LNCaP clone FGC (cell line): ENCODE measurements around the gene CGB2.

Experiments
- DNase-seq: peaks from one replicate; pipeline ENCODE4 v3.0.0-alpha.2; 2011; ENCODE audit warnings: low read depth
- H3K4me3 ChIP-seq: 2 replicates; pipeline ENCODE4 v1.5.1; 2011; ENCODE audit warnings: mild to moderate bottlenecking, low read depth, low read length, control low read depth
- TF ChIP-seq, protein P1 (sequence below): IDR thresholded peaks from 2 replicates; pipeline ENCODE4 v1.5.1; 2012; ENCODE audit warnings: mild to moderate bottlenecking; ENCODE audit not compliant: control insufficient read depth, insufficient read depth; ENCODE audit errors: extremely low read depth

CGB2 gene

DNA sequence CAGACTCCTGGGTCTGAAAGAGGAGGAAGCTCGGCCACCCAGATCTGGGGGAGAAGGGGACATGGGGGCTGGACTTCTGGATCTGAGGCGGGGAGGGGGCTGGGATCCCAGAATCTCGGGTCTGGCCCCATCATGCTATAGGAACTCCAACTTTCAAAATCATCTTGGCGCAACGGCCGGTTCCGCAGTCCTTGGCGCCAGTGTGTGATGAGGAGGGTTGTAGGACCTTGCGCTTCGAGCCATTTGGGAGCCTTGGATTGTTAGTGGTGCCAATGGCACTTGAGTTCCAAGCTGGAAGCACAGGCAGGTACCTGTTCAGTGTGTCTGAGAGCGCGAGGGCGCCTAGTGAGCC, 37.7 kb upstream of the CGB2 start:
- TF ChIP-seq, protein P1, sequence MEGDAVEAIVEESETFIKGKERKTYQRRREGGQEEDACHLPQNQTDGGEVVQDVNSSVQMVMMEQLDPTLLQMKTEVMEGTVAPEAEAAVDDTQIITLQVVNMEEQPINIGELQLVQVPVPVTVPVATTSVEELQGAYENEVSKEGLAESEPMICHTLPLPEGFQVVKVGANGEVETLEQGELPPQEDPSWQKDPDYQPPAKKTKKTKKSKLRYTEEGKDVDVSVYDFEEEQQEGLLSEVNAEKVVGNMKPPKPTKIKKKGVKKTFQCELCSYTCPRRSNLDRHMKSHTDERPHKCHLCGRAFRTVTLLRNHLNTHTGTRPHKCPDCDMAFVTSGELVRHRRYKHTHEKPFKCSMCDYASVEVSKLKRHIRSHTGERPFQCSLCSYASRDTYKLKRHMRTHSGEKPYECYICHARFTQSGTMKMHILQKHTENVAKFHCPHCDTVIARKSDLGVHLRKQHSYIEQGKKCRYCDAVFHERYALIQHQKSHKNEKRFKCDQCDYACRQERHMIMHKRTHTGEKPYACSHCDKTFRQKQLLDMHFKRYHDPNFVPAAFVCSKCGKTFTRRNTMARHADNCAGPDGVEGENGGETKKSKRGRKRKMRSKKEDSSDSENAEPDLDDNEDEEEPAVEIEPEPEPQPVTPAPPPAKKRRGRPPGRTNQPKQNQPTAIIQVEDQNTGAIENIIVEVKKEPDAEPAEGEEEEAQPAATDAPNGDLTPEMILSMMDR = no peak
- no peak for DNase-seq

DNA sequence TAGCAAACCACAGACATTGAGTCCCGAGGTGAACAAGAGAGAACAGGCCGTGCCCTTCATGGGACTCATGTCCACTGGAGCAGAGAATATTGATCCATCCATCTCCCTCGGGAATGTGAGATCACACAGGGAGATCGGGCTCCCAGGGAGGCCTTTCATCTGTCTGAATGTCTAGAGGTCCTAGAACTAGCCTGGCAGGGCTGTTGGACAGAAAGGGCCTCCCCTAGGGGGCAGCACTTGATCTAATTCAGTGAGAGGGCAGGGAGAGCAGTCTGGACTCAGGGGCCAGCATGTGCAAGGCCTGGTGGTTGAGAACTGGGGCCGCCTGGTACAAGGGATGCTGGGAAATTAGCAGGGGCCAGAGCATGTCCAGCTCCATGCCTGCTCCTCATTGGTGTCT, 33.7 kb upstream of the CGB2 start:
- no peak for DNase-seq
- TF ChIP-seq, protein P1 = peak; percentile 23; the same call in 1 of the 2 replicates
- no peak overlapping the region for H3K4me3 ChIP-seq

More for the DNA sequence above, 37.7 kb upstream of the CGB2 start:
- peak overlapping the region; percentile 88 for H3K4me3 ChIP-seq

DNA sequence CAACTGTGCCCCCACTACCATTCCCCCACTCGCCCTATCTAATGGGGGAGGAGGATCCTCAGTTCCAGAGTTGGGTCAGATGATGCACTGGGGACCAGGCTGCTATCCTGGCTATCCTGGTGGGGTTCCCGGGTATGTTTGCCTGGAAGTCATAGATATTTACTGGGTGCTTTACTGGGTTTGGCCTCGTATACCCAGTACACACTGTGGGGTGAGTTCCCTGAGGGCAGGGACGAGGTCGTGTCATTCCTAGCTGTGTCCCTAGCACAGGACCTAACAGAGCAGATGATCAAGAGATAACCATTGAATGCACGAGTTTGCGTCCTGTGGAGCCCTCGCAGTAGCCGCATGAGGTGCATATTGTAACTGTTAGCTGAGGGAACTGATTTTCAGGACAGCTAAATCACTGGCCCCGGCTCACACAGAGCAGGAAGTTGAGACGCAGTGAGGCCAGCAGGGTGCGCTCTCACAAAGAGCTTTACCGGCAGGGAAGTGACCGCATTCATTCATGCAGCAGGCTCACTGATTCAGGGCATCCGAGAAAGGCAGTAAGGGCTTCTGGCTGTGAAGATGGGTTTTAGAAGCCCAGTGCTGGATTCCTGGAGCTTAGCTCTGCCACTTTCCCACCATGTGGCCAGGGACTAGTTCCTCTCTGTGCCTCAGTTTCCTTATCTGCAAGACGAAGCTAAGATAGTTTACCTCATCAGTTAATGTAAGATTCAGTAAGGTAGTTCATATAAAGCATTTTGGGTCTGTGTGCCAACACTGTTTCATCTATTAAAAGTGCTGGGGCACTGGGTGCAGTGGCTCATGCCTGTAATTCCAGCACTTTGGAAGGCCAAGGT, 32.0 kb upstream of the CGB2 start:
- TF ChIP-seq, protein P1 = peak; percentile 23; the same call in 1 of the 2 replicates
- DNase-seq = no peak
- H3K4me3 ChIP-seq = no peak overlapping the region

DNA sequence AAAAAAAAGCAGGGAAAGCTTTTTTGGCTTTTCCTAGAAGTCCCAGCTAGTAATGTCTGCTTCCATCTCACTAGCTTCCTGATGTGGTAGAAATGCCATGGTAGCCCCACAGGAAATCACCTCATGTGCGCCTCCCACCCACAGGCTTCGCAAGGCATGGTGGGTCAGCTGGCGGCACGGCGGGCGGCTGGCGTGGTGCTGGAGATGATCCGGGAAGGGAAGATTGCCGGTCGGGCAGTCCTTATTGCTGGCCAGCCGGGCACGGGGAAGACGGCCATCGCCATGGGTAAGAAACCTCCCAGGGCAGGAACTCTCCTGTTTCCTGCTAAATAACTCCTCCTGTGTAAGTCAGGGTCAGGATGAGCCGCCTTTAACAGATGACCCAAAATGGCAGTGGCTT, 27.6 kb upstream of the CGB2 start:
- no peak overlapping the region for H3K4me3 ChIP-seq
- TF ChIP-seq, protein P1 = no peak

DNA sequence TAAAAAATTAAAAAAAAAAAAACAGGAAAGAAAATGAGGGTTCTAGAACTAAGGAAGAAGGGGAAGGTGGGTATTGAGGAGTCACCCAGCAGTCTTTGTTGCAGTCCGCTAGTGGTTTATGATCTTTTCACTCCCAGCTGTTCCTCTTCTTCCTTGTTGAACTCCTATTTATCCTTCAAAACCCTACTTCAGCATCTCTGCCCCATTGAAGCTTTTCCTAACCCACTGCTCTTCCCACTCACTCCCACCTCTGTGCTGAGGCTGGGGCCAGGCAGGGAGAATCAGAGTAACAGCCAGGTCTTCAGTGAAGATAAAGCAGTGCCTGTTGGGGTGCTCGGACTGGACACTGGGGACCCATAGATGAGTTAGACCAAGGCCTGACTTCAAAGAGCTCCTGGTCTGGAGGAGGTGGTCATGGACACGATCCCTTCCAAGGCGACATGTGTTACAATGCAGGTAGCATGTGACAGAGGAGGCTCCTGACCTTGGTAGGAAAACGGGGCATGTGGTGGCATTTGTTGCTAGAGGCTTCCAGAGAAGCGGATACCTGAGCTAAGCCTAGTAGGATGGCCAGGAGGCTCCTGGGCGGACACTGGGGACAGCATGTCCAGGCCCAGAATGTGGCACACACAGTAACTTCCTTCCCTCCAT, 26.6 kb upstream of the CGB2 start:
- TF ChIP-seq, protein P1 = no peak
- H3K4me3 ChIP-seq = no peak overlapping the region
- DNase-seq = no peak

More for the DNA sequence above, 27.6 kb upstream of the CGB2 start:
- no peak for DNase-seq

DNA sequence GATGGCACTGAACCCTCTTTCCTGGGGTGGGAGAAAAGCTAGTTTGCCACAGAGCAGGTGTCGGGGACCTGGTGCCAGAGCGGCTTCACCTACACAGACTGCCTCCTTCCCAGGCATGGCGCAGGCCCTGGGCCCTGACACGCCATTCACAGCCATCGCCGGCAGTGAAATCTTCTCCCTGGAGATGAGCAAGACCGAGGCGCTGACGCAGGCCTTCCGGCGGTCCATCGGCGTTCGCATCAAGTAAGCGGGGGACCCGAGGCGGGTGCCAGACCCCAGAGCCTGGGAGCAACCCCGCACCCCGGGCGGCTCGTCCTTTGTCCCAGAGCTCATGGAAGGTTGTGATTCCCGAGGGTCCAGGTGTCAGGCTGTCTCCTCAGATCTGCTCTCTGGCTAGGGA, 24.8 kb upstream of the CGB2 start:
- no peak for DNase-seq
- no peak overlapping the region for H3K4me3 ChIP-seq
- TF ChIP-seq, protein P1 = no peak

DNA sequence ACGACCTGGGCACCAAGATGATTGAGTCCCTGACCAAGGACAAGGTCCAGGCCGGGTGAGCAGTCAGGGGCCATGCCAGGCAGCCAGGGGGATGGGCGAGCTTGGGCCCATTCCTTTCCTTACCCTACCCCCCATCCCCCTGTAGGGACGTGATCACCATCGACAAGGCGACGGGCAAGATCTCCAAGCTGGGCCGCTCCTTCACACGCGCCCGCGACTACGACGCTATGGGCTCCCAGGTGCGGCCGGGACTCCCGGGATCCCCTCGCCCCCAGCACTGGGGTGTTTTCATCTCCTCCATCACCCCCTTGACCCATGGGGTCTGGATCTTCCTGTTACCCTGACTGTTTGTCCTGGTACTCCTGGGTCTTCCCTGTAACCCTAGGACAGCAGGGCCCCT, 21.9 kb upstream of the CGB2 start:
- TF ChIP-seq, protein P1 = no peak
- H3K4me3 ChIP-seq = no peak overlapping the region
- DNase-seq = no peak
